Endothelial cell of coronary artery (primary cell): Measurements from ENCODE around the gene ZNF414. TPM values are rescaled to one million over a fixed set of nuclear protein-coding genes. Genes with fewer than 3 reads are reported as not detected.

Source experiments
- total RNA-seq: library from RNA; depleted of rRNA; stranded (reverse); fragments of >200 nt; gene quantifications from 2 replicates; pipeline ENCODE4 v1.2.3, GENCODE V29; 2014

Gene ZNF414
- total RNA-seq, result 2.7 and 5.9 TPM in 2 replicates

GRCh38 chr19:8513687-8514504 lies at the start of gene ZNF414:
Gene ZNF414 (minus strand): TSS chr19:8514167. CDS start chr19:8514046, 121 bp downstream.

Other genes starting within 250 kb of the ZNF414 start
- gene CD320, start 205.8 kb downstream of the ZNF414 start, total RNA-seq, result 28.0 and 31.7 TPM in 2 replicates
- 30.6 and 37.2 TPM in 2 replicates for gene NDUFA7, start 192.8 kb downstream of the ZNF414 start, total RNA-seq
- 625 and 752 TPM in 2 replicates for gene RPS28, start 192.7 kb downstream of the ZNF414 start, total RNA-seq
- 19.3 and 35.2 TPM in 2 replicates for gene KANK3, start 170.9 kb downstream of the ZNF414 start, total RNA-seq
- 21.4 and 262 TPM in 2 replicates for gene ANGPTL4, start 150.0 kb downstream of the ZNF414 start, total RNA-seq
- 60.2 and 82.3 TPM in 2 replicates for gene RAB11B, start 123.8 kb downstream of the ZNF414 start, total RNA-seq
- 89.6 and 160 TPM in 2 replicates for gene MARCHF2, start 100.9 kb downstream of the ZNF414 start, total RNA-seq
- gene HNRNPM, start 69.2 kb downstream of the ZNF414 start, total RNA-seq, result 79.4 and 116 TPM in 2 replicates
- not detected in 2 replicates for gene PRAM1, start 11.5 kb downstream of the ZNF414 start, total RNA-seq
- 0.09 and 0.28 TPM in 2 replicates for gene MYO1F, start 63.3 kb upstream of the ZNF414 start, total RNA-seq
- 2.2 and 11.6 TPM in 2 replicates for gene ADAMTS10, start 96.5 kb upstream of the ZNF414 start, total RNA-seq
- not detected in 2 replicates for gene NFILZ, start 116.5 kb upstream of the ZNF414 start, total RNA-seq
- not detected in 2 replicates for gene ACTL9, start 184.6 kb upstream of the ZNF414 start, total RNA-seq
- not detected in 2 replicates for gene OR2Z1, start 207.5 kb upstream of the ZNF414 start, total RNA-seq